Lower lobe of right lung (tissue), 2 donors: ENCODE measurements around the gene TSEN34. TPM values are rescaled to one million over a fixed set of nuclear protein-coding genes. Genes with fewer than 3 reads are reported as not detected.

ENCODE experiments used
- ATAC-seq, 2 donors: fragments of 200-7000 bp; cut with Tn5 transposase; one replicate each; pipeline ENCODE4 v1.9.1; 2020 to 2022; ENCODE audit warnings: mild to moderate bottlenecking in 2 of 2, moderate library complexity in 2 of 2
- DNase-seq: peaks from one replicate; pipeline ENCODE4 v3.0.0-alpha.2; 2020
- H3K27ac ChIP-seq: fragments of 200-600 bp; one replicate; pipeline ENCODE4 v1.8.0; 2022
- H3K27me3 ChIP-seq: fragments of 200-600 bp; one replicate; pipeline ENCODE4 v1.8.0; 2022; ENCODE audit warnings: low read depth
- H3K36me3 ChIP-seq: fragments of 200-600 bp; one replicate; pipeline ENCODE4 v1.8.0; 2022; ENCODE audit warnings: mild to moderate bottlenecking
- H3K4me1 ChIP-seq: fragments of 200-600 bp; one replicate; pipeline ENCODE4 v1.8.0; 2022
- H3K4me3 ChIP-seq: fragments of 200-600 bp; one replicate; pipeline ENCODE4 v1.8.0; 2022; ENCODE audit warnings: mild to moderate bottlenecking
- H3K9me3 ChIP-seq: fragments of 200-600 bp; one replicate; pipeline ENCODE4 v1.8.0; 2022
- intact Hi-C: fragments of 100-400 bp; cut with DNase I; formaldehyde crosslinking; loops from one replicate; pipeline ENCODE4 v1.11.0; 2022
- total RNA-seq: library from RNA; stranded (reverse); fragmentation: NEBNext Ultra II Directional; extraction: Animal tissue kit (Norgen Biotek cat#: 25700); gene quantifications from one replicate; pipeline ENCODE4 v1.2.1, GENCODE V29; 2021
- TF ChIP-seq, protein P1 (sequence below): fragments of 200-600 bp; IDR thresholded peaks from one replicate; pipeline ENCODE4 v1.8.0; 2022; ENCODE audit warnings: antibody characterized with exemption, mild to moderate bottlenecking
- donor health status: DM: no; HTN: yes; CAD: no; lungs with severe emphysema.

The TSEN34 gene
- total RNA-seq, 1 donor from 2014 or later = 33.8 TPM

DNA sequence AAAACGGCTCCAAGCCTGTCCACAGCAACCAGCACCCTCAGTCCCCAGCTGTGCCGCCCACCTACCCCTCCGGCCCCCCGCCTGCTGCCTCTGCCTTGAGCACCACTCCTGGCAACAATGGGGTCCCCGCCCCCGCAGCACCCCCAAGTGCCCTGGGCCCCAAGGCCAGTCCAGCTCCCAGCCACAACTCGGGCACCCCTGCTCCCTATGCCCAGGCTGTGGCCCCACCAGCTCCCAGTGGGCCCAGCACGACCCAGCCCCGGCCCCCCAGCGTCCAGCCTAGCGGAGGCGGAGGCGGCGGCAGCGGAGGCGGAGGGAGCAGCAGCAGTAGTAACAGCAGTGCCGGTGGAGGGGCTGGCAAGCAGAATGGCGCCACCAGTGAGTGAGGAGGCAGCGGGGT lies 43.0 kb upstream of the TSEN34 start:
- H3K27ac ChIP-seq = peak overlapping the region; percentile 18
- no peak for DNase-seq
- TF ChIP-seq, protein P1, sequence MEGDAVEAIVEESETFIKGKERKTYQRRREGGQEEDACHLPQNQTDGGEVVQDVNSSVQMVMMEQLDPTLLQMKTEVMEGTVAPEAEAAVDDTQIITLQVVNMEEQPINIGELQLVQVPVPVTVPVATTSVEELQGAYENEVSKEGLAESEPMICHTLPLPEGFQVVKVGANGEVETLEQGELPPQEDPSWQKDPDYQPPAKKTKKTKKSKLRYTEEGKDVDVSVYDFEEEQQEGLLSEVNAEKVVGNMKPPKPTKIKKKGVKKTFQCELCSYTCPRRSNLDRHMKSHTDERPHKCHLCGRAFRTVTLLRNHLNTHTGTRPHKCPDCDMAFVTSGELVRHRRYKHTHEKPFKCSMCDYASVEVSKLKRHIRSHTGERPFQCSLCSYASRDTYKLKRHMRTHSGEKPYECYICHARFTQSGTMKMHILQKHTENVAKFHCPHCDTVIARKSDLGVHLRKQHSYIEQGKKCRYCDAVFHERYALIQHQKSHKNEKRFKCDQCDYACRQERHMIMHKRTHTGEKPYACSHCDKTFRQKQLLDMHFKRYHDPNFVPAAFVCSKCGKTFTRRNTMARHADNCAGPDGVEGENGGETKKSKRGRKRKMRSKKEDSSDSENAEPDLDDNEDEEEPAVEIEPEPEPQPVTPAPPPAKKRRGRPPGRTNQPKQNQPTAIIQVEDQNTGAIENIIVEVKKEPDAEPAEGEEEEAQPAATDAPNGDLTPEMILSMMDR = no peak
- no peaks in the 10 kb centered on the region for H3K27me3 ChIP-seq
- intact Hi-C loops = no loop called here
- peaks cover 100% of the 10 kb centered on the region for H3K36me3 ChIP-seq
- H3K4me1 ChIP-seq = no peaks in the 10 kb centered on the region
- H3K9me3 ChIP-seq = no peaks in the 10 kb centered on the region
- no peak overlapping the region for H3K4me3 ChIP-seq
- no peak for ATAC-seq

DNA sequence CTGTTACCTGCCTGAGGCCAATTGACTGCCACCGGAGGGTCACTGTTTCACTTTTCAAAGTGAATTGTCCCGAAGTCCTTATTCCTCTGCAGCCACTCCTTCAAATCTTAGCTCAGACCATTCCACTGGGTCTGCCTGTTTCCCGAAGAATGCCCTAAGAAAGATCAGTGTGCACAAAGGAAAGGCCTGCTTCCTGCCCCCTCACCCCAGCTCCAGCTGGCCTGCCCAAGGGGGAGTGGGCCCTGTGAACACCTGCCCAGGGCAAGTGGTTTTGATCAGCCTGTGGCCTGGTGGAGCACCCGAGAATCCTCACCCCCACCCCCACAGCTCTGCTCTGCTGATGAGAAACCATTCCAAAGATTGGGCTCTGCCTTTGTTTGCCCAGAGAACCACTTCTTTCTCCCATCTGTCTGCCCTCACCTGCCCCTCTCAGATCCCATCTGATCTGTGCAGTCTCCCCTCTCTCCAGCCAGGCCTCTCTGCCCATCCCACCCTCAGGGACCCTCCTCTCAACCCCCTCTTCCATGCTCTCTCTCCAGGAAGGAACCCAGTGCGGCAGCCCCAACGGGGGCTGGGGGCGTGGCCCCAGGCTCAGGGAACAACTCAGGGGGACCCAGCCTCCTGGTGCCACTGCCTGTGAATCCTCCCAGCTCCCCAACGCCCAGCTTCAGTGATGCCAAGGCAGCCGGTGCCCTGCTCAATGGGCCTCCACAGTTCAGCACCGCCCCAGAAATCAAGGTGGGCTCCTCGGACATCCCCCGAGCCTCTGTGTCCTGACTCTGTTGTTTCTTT lies 41.9 kb upstream of the TSEN34 start:
- H3K27me3 ChIP-seq = no peaks in the 10 kb centered on the region
- peaks cover 100% of the 10 kb centered on the region for H3K36me3 ChIP-seq
- H3K4me1 ChIP-seq = no peaks in the 10 kb centered on the region
- H3K9me3 ChIP-seq = no peaks in the 10 kb centered on the region
- intact Hi-C loops = no loop called here
- TF ChIP-seq, protein P1 = no peak
- DNase-seq = no peak
- no peak overlapping the region for H3K27ac ChIP-seq
- H3K4me3 ChIP-seq = no peak overlapping the region
- ATAC-seq = no peak

DNA sequence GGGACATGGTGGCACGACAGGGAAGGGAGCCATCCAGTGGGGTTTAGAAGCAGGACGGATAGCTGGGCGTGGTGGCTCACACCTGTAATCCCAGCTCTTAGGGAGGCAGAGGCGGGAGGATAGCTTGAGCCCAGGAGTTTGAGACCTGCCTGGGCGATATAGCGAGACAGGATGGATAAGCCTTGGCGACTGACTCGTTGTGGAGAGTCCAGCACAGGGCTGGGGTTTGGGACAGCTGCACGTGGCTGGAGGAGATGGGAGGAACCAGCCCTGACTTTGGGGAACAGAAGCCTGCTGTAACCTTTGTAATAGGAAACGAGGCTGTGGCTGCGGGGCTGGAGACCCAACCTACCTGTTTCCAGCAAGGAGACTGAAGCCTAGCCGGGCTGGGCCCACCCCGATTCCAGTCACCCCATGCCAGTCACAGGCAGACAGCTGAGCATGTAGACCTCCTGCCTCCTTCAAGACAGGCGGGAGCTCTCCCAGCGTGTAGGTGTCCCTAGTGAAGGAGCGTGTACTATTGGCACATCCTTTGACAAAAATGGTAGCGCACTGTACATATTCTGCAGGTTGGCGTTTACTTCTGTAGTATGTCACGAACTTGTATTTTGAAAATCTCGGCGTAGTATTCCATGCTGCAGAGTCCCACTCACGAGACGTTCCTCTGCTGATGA lies 39.6 kb upstream of the TSEN34 start:
- Histone ChIP-seq H3K4me1 (no peaks in the 10 kb centered on the region), H3K9me3 (no peaks in the 10 kb centered on the region), H3K27me3 (no peaks in the 10 kb centered on the region), H3K4me3 (no peak overlapping the region), H3K27ac (no peak overlapping the region), H3K36me3 (peaks cover 100% of the 10 kb centered on the region)
- TF ChIP-seq, protein P1 = no peak
- intact Hi-C loops = no loop called here
- ATAC-seq (no peak), DNase-seq (no peak)

DNA sequence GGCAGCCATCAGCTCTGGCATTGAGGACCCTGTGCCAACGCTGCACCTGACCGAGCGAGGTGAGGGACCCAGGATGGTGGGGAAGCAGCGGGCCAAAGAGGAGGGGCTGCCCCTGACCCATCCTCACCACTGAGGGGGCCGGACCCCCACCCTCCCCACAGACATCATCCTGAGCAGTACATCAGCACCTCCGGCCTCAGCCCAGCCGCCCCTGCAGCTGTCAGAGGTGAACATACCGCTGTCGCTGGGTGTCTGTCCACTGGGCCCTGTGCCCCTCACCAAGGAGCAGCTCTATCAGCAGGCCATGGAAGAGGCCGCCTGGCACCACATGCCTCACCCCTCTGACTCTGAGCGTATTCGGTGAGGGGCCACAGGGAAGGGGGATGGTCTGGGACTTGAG lies 38.8 kb upstream of the TSEN34 start:
- intact Hi-C loops = no loop called here
- DNase-seq (no peak), ATAC-seq (no peak)
- Histone ChIP-seq H3K27me3 (no peaks in the 10 kb centered on the region), H3K4me3 (no peak overlapping the region), H3K27ac (no peak overlapping the region), H3K4me1 (no peaks in the 10 kb centered on the region), H3K9me3 (no peaks in the 10 kb centered on the region), H3K36me3 (peaks cover 100% of the 10 kb centered on the region)
- TF ChIP-seq, protein P1 = no peak

DNA sequence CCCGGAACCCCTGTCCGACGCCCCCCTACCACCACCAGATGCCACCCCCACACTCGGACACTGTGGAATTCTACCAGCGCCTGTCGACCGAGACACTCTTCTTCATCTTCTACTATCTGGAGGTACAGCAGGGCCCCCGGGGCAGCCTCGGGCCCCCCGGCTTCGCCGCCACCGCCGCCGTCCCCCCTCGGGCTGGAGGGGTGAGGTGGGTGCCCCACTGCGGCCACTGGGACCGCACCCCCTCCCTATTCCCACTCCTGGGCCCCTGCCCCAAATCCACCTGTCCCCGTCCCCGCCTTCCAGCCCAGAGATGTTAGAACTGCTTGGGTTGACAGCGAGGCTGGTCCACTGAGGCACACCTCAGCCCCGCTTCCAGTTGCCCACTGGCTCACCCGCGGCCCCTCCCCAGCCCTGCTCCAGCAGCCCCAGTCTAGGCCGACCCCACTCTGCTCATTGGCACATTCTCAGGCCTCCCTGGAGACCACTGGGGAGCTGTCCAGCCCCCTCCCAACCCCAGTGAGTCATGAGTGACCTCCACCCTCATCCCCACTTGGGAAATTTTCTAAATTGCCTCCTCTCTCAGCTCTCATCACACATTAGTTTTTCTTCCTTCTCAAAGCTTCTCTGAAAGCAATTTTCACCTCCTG lies 38.1 kb upstream of the TSEN34 start:
- ATAC-seq (no peak), DNase-seq (no peak)
- intact Hi-C loops = no loop called here
- TF ChIP-seq, protein P1 = no peak
- Histone ChIP-seq H3K36me3 (peaks cover 100% of the 10 kb centered on the region), H3K27me3 (no peaks in the 10 kb centered on the region), H3K4me3 (no peak overlapping the region), H3K4me1 (peaks cover 2% of the 10 kb centered on the region), H3K27ac (no peak overlapping the region), H3K9me3 (no peaks in the 10 kb centered on the region)
